Measurements from ENCODE around the gene PDE1C.
"Not testable (repeated sequence)": the region's sequence is repeated elsewhere in the genome, so short reads cannot be mapped to it uniquely, and the experiment has no call there.

The PDE1C gene

GRCh38 chr7:31852462-31852861, 217.7 kb downstream of the PDE1C start:
- Histone ChIP-seq H3K9ac (ENCODE audit: low read depth, low read length) (no peak overlapping the region), H3K9me3 (ENCODE audit: control insufficient read depth, insufficient read depth, low read length) (no peaks in the 10 kb centered on the region), H3K36me3 (ENCODE audit: insufficient read depth, low read length) (no peaks in the 10 kb centered on the region), H3K4me1 (ENCODE audit: insufficient read depth, low read length) (no peaks in the 10 kb centered on the region)

- Histone ChIP-seq H3K9ac (ENCODE audit: low read depth, low read length) (no peak overlapping the region), H3K36me3 (ENCODE audit: insufficient read depth, low read length) (no peaks in the 10 kb centered on the region), H3K9me3 (ENCODE audit: control insufficient read depth, insufficient read depth, low read length) (no peaks in the 10 kb centered on the region), H3K4me1 (ENCODE audit: insufficient read depth, low read length) (no peaks in the 10 kb centered on the region)
Observed at GRCh38 chr7:31851119-31851518, 219.1 kb downstream of the PDE1C start.

GRCh38 chr7:31850601-31851000, 219.6 kb downstream of the PDE1C start:
- Histone ChIP-seq H3K36me3 (ENCODE audit: insufficient read depth, low read length) (no peaks in the 10 kb centered on the region), H3K9ac (ENCODE audit: low read depth, low read length) (no peak overlapping the region), H3K9me3 (ENCODE audit: control insufficient read depth, insufficient read depth, low read length) (no peaks in the 10 kb centered on the region), H3K4me1 (ENCODE audit: insufficient read depth, low read length) (no peaks in the 10 kb centered on the region)

GRCh38 chr7:31850066-31850465, 220.1 kb downstream of the PDE1C start:
- H3K4me1 ChIP-seq (ENCODE audit: insufficient read depth, low read length) = no peaks in the 10 kb centered on the region

GRCh38 chr7:31835471-31835870, 234.7 kb downstream of the PDE1C start:
- H3K9ac ChIP-seq (ENCODE audit: low read depth, low read length) = no peak overlapping the region
- no peaks in the 10 kb centered on the region for H3K9me3 ChIP-seq (ENCODE audit: control insufficient read depth, insufficient read depth, low read length)
- H3K4me1 ChIP-seq (ENCODE audit: insufficient read depth, low read length) = no peaks in the 10 kb centered on the region
- H3K36me3 ChIP-seq (ENCODE audit: insufficient read depth, low read length) = no peaks in the 10 kb centered on the region; the same call in 1 of the 2 replicates

More at GRCh38 chr7:31850066-31850465, 220.1 kb downstream of the PDE1C start:
- H3K9me3 ChIP-seq (ENCODE audit: control insufficient read depth, insufficient read depth, low read length) = no peaks in the 10 kb centered on the region
- H3K36me3 ChIP-seq (ENCODE audit: insufficient read depth, low read length) = no peaks in the 10 kb centered on the region
- H3K9ac ChIP-seq (ENCODE audit: low read depth, low read length) = no peak overlapping the region

GRCh38 chr7:31833625-31834024, 236.6 kb downstream of the PDE1C start:
- not testable (repeated sequence) for H3K36me3 ChIP-seq (ENCODE audit: insufficient read depth, low read length); H3K9ac ChIP-seq (ENCODE audit: low read depth, low read length); H3K4me1 ChIP-seq (ENCODE audit: insufficient read depth, low read length); H3K9me3 ChIP-seq (ENCODE audit: control insufficient read depth, insufficient read depth, low read length)

- H3K9ac ChIP-seq (ENCODE audit: low read depth, low read length) = no peak overlapping the region
- no peaks in the 10 kb centered on the region for H3K9me3 ChIP-seq (ENCODE audit: control insufficient read depth, insufficient read depth, low read length)
- 0 out of 2 replicates have a peak, but pooled peaks cover 4% of the 10 kb centered on the region for H3K4me1 ChIP-seq (ENCODE audit: insufficient read depth, low read length)
Observed at GRCh38 chr7:31828520-31828919, 241.7 kb downstream of the PDE1C start.

GRCh38 chr7:31825576-31825975, 244.6 kb downstream of the PDE1C start:
- H3K9me3 ChIP-seq (ENCODE audit: control insufficient read depth, insufficient read depth, low read length) = no peaks in the 10 kb centered on the region
- 0 out of 2 replicates have a peak, but pooled peaks cover 4% of the 10 kb centered on the region for H3K4me1 ChIP-seq (ENCODE audit: insufficient read depth, low read length)
- no peak overlapping the region for H3K9ac ChIP-seq (ENCODE audit: low read depth, low read length)
- H3K36me3 ChIP-seq (ENCODE audit: insufficient read depth, low read length) = no peaks in the 10 kb centered on the region

More at GRCh38 chr7:31828520-31828919, 241.7 kb downstream of the PDE1C start:
- no peaks in the 10 kb centered on the region for H3K36me3 ChIP-seq (ENCODE audit: insufficient read depth, low read length)

- Histone ChIP-seq H3K4me1 (ENCODE audit: insufficient read depth, low read length) (no peaks in the 10 kb centered on the region), H3K36me3 (ENCODE audit: insufficient read depth, low read length) (no peaks in the 10 kb centered on the region), H3K9me3 (ENCODE audit: control insufficient read depth, insufficient read depth, low read length) (no peaks in the 10 kb centered on the region), H3K9ac (ENCODE audit: low read depth, low read length) (no peak overlapping the region)
Observed at GRCh38 chr7:31819031-31819430, 251.2 kb downstream of the PDE1C start.

- no peaks in the 10 kb centered on the region for H3K9me3 ChIP-seq (ENCODE audit: control insufficient read depth, insufficient read depth, low read length)
- H3K4me1 ChIP-seq (ENCODE audit: insufficient read depth, low read length) = no peaks in the 10 kb centered on the region
- H3K9ac ChIP-seq (ENCODE audit: low read depth, low read length) = no peak overlapping the region
- no peaks in the 10 kb centered on the region for H3K36me3 ChIP-seq (ENCODE audit: insufficient read depth, low read length)
Observed at GRCh38 chr7:31816810-31817209, 253.4 kb downstream of the PDE1C start.

GRCh38 chr7:31815796-31816195, 254.4 kb downstream of the PDE1C start:
- H3K9ac ChIP-seq (ENCODE audit: low read depth, low read length) = no peak overlapping the region
- no peaks in the 10 kb centered on the region for H3K36me3 ChIP-seq (ENCODE audit: insufficient read depth, low read length)
- no peaks in the 10 kb centered on the region for H3K9me3 ChIP-seq (ENCODE audit: control insufficient read depth, insufficient read depth, low read length)
- H3K4me1 ChIP-seq (ENCODE audit: insufficient read depth, low read length) = no peaks in the 10 kb centered on the region

- Histone ChIP-seq H3K9me3 (ENCODE audit: control insufficient read depth, insufficient read depth, low read length) (no peaks in the 10 kb centered on the region), H3K4me1 (ENCODE audit: insufficient read depth, low read length) (no peaks in the 10 kb centered on the region), H3K9ac (ENCODE audit: low read depth, low read length) (no peak overlapping the region)
Observed at GRCh38 chr7:31814187-31814586, 256.0 kb downstream of the PDE1C start.

GRCh38 chr7:31811650-31812461, 258.4 kb downstream of the PDE1C start:
- H3K9ac ChIP-seq (ENCODE audit: low read depth, low read length) = no peak overlapping the region
- H3K36me3 ChIP-seq (ENCODE audit: insufficient read depth, low read length) = no peaks in the 10 kb centered on the region
- no peaks in the 10 kb centered on the region for H3K9me3 ChIP-seq (ENCODE audit: control insufficient read depth, insufficient read depth, low read length)
- H3K4me1 ChIP-seq (ENCODE audit: insufficient read depth, low read length) = peaks cover 4% of the 10 kb centered on the region; the same call in 1 of the 2 replicates

More at GRCh38 chr7:31814187-31814586, 256.0 kb downstream of the PDE1C start:
- no peaks in the 10 kb centered on the region for H3K36me3 ChIP-seq (ENCODE audit: insufficient read depth, low read length)

- H3K9me3 ChIP-seq (ENCODE audit: control insufficient read depth, insufficient read depth, low read length) = no peaks in the 10 kb centered on the region
- H3K36me3 ChIP-seq (ENCODE audit: insufficient read depth, low read length) = no peaks in the 10 kb centered on the region
- no peak overlapping the region for H3K9ac ChIP-seq (ENCODE audit: low read depth, low read length)
- H3K4me1 ChIP-seq (ENCODE audit: insufficient read depth, low read length) = peaks cover 4% of the 10 kb centered on the region; the same call in 1 of the 2 replicates
Observed at GRCh38 chr7:31805209-31805818, 264.9 kb downstream of the PDE1C start.

GRCh38 chr7:31796375-31796774, 273.8 kb downstream of the PDE1C start:
- Histone ChIP-seq H3K9me3 (ENCODE audit: control insufficient read depth, insufficient read depth, low read length) (no peaks in the 10 kb centered on the region), H3K4me1 (ENCODE audit: insufficient read depth, low read length) (no peaks in the 10 kb centered on the region), H3K36me3 (ENCODE audit: insufficient read depth, low read length) (no peaks in the 10 kb centered on the region), H3K9ac (ENCODE audit: low read depth, low read length) (no peak overlapping the region)
